Right lobe of liver (tissue), 4 donors: ENCODE measurements around the gene FOXN1.
A peak's percentile ranks its signal among the peaks of the same experiment; 100 is the strongest.

Experiments used
- CTCF ChIP-seq, 4 donors: fragments of 200-600 bp in 3 of 4; fragments of 450-650 bp in 1 of 4; IDR thresholded peaks; one replicate each; pipeline versions ENCODE4 v1.5.1 to v1.8.0; 2016 to 2022; ENCODE audit warnings: antibody characterized with exemption in 4 of 4, mild to moderate bottlenecking in 2 of 4
- POLR2A ChIP-seq: fragments of 450-650 bp; IDR thresholded peaks from one replicate; pipeline ENCODE4 v1.6.1; 2017; ENCODE audit warnings: antibody characterized with exemption, mild to moderate bottlenecking
- donor health status: DM: no; HTN: no; CAD: no.
- donor health status: DM: no; HTN: no; CAD: no.
- donor health status: DM: no; HTN: yes; CAD: no.

DNA sequence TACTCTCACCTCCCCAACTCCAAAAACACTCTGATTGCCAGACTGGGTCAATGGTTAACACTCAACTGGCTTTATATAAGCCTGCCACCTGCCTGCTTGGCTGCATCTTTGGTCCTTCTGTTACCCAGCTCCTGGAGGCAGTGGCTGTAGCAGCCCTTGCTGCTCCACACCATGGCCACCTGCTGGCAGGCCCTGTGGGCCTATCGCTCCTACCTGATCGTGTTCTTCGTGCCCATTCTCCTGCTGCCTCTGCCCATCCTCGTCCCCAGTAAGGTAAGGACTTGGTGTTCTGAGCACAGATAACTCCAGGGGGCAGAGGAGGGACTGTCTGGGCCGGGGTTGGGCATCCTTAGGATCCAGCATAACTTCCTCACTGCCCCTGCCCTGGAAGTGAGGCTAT is 32.6 kb upstream of the FOXN1 start, which contains the start of gene SLC13A2:
- TF ChIP-seq POLR2A (no peak), CTCF (IDR thresholded peaks at IDR 0.05) (peak; percentile 25 to 38 (median 32))
